ENCODE results near the gene ST8SIA4. TPM values are rescaled to one million over a fixed set of nuclear protein-coding genes. Genes with fewer than 3 reads are reported as not detected.
A peak's percentile ranks its signal among the peaks of the same experiment; 100 is the strongest.
"Not testable (repeated sequence)": the region's sequence is repeated elsewhere in the genome, so short reads cannot be mapped to it uniquely, and the experiment has no call there.

Gene ST8SIA4
- total RNA-seq, 1 donor from 2014 or later = 62.3 TPM

DNA sequence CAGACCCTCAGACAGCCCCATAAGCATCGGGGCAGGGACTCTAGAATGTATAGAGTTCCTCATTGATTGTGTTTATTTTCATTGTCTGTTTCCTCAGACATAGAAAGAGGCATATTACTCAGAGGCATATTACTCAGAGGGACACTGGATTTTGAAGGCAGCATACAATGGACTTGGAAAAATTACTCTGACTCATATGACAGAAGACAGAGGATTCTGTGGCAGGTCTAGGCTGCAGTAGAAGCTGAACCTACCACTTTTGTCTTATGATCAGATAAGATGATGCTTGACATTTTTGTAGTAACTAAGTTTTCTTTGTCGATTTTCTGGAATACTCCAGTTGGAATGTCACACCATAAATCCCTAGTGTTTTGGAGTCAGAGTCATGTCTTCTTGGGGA is 105.2 kb downstream of the ST8SIA4 start:
- intact Hi-C loops (cut with micrococcal nuclease) = no loop called here
- Mint-ChIP-seq H3K4me1 (no peaks in the 10 kb centered on the region), H3K27me3 (no peaks in the 10 kb centered on the region)

DNA sequence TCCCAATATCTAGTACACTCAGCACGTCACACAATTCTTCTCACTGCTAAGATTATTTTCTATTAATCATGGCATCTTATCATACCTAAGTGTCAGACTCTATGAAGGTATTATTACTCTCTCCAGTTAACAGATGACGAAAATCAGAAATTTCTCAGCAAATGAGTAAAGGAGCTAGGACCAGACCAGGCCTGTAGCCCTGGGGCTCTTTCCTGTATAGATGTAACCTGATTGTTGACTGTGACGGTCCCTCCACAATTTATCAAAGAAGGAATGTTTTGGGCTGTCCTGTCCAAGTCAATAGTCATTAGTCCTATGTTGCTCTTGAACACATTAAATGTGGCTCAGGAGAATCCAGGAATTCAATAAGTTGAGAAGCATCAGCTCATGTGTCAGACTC is 106.2 kb downstream of the ST8SIA4 start:
- intact Hi-C loops (cut with micrococcal nuclease) = no loop called here
- H3K27me3 Mint-ChIP-seq = no peaks in the 10 kb centered on the region
- no peaks in the 10 kb centered on the region for H3K4me1 Mint-ChIP-seq
- H3K4me3 Mint-ChIP-seq = no peak overlapping the region
- H3K9me3 Mint-ChIP-seq = peaks cover 29% of the 10 kb centered on the region
- H3K36me3 Mint-ChIP-seq (ENCODE audit: low read depth) = peaks cover 8% of the 10 kb centered on the region
- no peak for DNase-seq
- no peak overlapping the region for H3K27ac Mint-ChIP-seq

More for the DNA sequence above, 105.2 kb downstream of the ST8SIA4 start:
- no peak overlapping the region for H3K27ac Mint-ChIP-seq
- H3K36me3 Mint-ChIP-seq (ENCODE audit: low read depth) = peaks cover 12% of the 10 kb centered on the region
- no peak overlapping the region for H3K4me3 Mint-ChIP-seq
- DNase-seq = no peak
- H3K9me3 Mint-ChIP-seq = peaks cover 32% of the 10 kb centered on the region

GRCh38 chr5:100794844-100795243 is 108.2 kb downstream of the ST8SIA4 start:
- peaks cover 25% of the 10 kb centered on the region for H3K9me3 Mint-ChIP-seq
- DNase-seq = no peak
- peaks cover 8% of the 10 kb centered on the region for H3K4me1 Mint-ChIP-seq
- H3K4me3 Mint-ChIP-seq = no peak overlapping the region
- peaks cover 4% of the 10 kb centered on the region for H3K36me3 Mint-ChIP-seq (ENCODE audit: low read depth)
- no peak overlapping the region for H3K27ac Mint-ChIP-seq
- H3K27me3 Mint-ChIP-seq = peaks cover 3% of the 10 kb centered on the region
- intact Hi-C loops (cut with micrococcal nuclease) = no loop called here

- Mint-ChIP-seq H3K27me3 (peaks cover 3% of the 10 kb centered on the region), H3K9me3 (peaks cover 25% of the 10 kb centered on the region), H3K36me3 (ENCODE audit: low read depth) (peaks cover 4% of the 10 kb centered on the region), H3K4me1 (peaks cover 12% of the 10 kb centered on the region), H3K4me3 (no peak overlapping the region), H3K27ac (no peak overlapping the region)
- DNase-seq = no peak
- intact Hi-C loops (cut with micrococcal nuclease) = no loop called here
These were observed 108.9 kb downstream of the ST8SIA4 start for GRCh38 chr5:100794218-100794617.

GRCh38 chr5:100792781-100793180 is 110.3 kb downstream of the ST8SIA4 start:
- H3K4me3 Mint-ChIP-seq = no peak overlapping the region

GRCh38 chr5:100791391-100791790 is 111.7 kb downstream of the ST8SIA4 start:
- no peak overlapping the region for H3K4me3 Mint-ChIP-seq
- peaks cover 24% of the 10 kb centered on the region for H3K9me3 Mint-ChIP-seq
- peaks cover 4% of the 10 kb centered on the region for H3K36me3 Mint-ChIP-seq (ENCODE audit: low read depth)
- DNase-seq = no peak
- intact Hi-C loops (cut with micrococcal nuclease) = no loop called here
- H3K27ac Mint-ChIP-seq = no peak overlapping the region
- peaks cover 19% of the 10 kb centered on the region for H3K4me1 Mint-ChIP-seq
- peaks cover 3% of the 10 kb centered on the region for H3K27me3 Mint-ChIP-seq

More at GRCh38 chr5:100792781-100793180, 110.3 kb downstream of the ST8SIA4 start:
- H3K9me3 Mint-ChIP-seq = peaks cover 20% of the 10 kb centered on the region
- H3K27me3 Mint-ChIP-seq = peaks cover 3% of the 10 kb centered on the region
- intact Hi-C loops (cut with micrococcal nuclease) = no loop called here
- H3K36me3 Mint-ChIP-seq (ENCODE audit: low read depth) = peaks cover 4% of the 10 kb centered on the region
- no peak overlapping the region for H3K27ac Mint-ChIP-seq
- H3K4me1 Mint-ChIP-seq = peaks cover 19% of the 10 kb centered on the region
- no peak for DNase-seq

GRCh38 chr5:100790951-100791350 is 112.1 kb downstream of the ST8SIA4 start:
- Mint-ChIP-seq H3K9me3 (peaks cover 20% of the 10 kb centered on the region), H3K27me3 (peaks cover 3% of the 10 kb centered on the region), H3K27ac (no peak overlapping the region), H3K36me3 (ENCODE audit: low read depth) (peaks cover 4% of the 10 kb centered on the region), H3K4me3 (no peak overlapping the region), H3K4me1 (peaks cover 19% of the 10 kb centered on the region)
- intact Hi-C loops (cut with micrococcal nuclease) = no loop called here
- DNase-seq = no peak

- H3K4me3 Mint-ChIP-seq = no peak overlapping the region
- peaks cover 4% of the 10 kb centered on the region for H3K36me3 Mint-ChIP-seq (ENCODE audit: low read depth)
- DNase-seq = no peak
- intact Hi-C loops (cut with micrococcal nuclease) = no loop called here
- peak overlapping the region; percentile 23 for H3K27ac Mint-ChIP-seq
- peaks cover 17% of the 10 kb centered on the region for H3K9me3 Mint-ChIP-seq
- peaks cover 3% of the 10 kb centered on the region for H3K27me3 Mint-ChIP-seq
- H3K4me1 Mint-ChIP-seq = peaks cover 19% of the 10 kb centered on the region
These were observed 112.9 kb downstream of the ST8SIA4 start for GRCh38 chr5:100790170-100790665.

- Mint-ChIP-seq H3K4me3 (no peak overlapping the region), H3K27me3 (peaks cover 3% of the 10 kb centered on the region), H3K27ac (peak overlapping the region; percentile 2), H3K36me3 (ENCODE audit: low read depth) (peaks cover 4% of the 10 kb centered on the region), H3K4me1 (peaks cover 19% of the 10 kb centered on the region), H3K9me3 (peaks cover 20% of the 10 kb centered on the region)
- intact Hi-C loops (cut with micrococcal nuclease) = no loop called here
- DNase-seq = no peak
These were observed 113.4 kb downstream of the ST8SIA4 start for GRCh38 chr5:100789694-100790093.

DNA sequence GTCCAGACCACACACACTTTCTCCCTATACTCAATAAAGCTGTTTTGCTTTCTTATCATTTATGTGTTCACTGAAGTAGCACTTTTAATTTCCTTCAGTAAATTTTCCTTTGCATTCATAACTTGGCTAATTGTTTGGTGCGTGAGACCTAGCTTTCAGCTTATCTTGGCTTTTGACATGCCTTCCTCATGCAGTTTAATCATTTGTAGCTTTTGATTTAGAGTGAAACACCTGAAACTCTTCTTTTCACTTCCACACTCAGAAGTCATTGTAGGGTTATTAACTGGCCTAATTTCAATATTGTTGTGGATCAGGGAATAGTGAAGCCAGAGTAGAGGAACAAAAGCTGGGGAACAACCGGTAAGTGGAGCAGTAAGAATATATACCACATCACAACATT is 114.7 kb downstream of the ST8SIA4 start:
- Mint-ChIP-seq H3K27ac (no peak overlapping the region), H3K4me3 (no peak overlapping the region), H3K27me3 (peaks cover 3% of the 10 kb centered on the region), H3K9me3 (peaks cover 28% of the 10 kb centered on the region), H3K4me1 (peaks cover 19% of the 10 kb centered on the region), H3K36me3 (ENCODE audit: low read depth) (peaks cover 3% of the 10 kb centered on the region)
- intact Hi-C loops (cut with micrococcal nuclease) = no loop called here
- DNase-seq = no peak

- Mint-ChIP-seq H3K4me1 (peaks cover 19% of the 10 kb centered on the region), H3K9me3 (peaks cover 22% of the 10 kb centered on the region), H3K27ac (no peak overlapping the region), H3K36me3 (ENCODE audit: low read depth) (peaks cover 3% of the 10 kb centered on the region), H3K4me3 (no peak overlapping the region), H3K27me3 (peaks cover 3% of the 10 kb centered on the region)
- DNase-seq = no peak
- intact Hi-C loops (cut with micrococcal nuclease) = no loop called here
These were observed 115.4 kb downstream of the ST8SIA4 start for GRCh38 chr5:100787648-100788047.

DNA sequence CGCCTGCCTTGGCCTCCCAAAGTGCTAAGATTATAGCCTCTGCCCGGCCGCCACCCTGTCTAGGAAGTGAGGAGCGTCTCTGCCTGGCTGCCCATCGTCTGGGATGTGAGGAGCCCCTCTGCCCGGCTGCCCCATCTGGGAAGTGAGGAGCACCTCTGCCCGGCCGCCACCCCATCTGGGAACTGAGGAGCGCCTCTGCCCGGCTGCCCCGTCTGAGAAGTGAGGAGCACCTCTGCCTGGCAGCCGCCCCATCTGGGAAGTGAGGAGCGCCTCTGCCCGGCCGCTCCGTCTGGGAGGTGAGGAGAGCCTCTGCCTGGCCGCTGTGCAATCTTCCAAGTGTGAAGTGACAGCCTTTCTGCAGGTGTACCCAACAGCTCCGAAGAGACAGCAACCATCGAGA is 117.5 kb downstream of the ST8SIA4 start:
- intact Hi-C loops (cut with micrococcal nuclease); H3K36me3 Mint-ChIP-seq (ENCODE audit: low read depth); H3K27me3 Mint-ChIP-seq; H3K4me3 Mint-ChIP-seq; H3K27ac Mint-ChIP-seq; DNase-seq: not testable (repeated sequence)
- peaks cover 27% of the 10 kb centered on the region for H3K4me1 Mint-ChIP-seq
- peaks cover 27% of the 10 kb centered on the region for H3K9me3 Mint-ChIP-seq

- no peak for DNase-seq
- Mint-ChIP-seq H3K27ac (peak overlapping the region; percentile 96), H3K4me3 (peak overlapping the region; percentile 79), H3K4me1 (peaks cover 41% of the 10 kb centered on the region), H3K27me3 (no peaks in the 10 kb centered on the region), H3K36me3 (ENCODE audit: low read depth) (peaks cover 2% of the 10 kb centered on the region), H3K9me3 (peaks cover 20% of the 10 kb centered on the region)
- intact Hi-C loops (cut with micrococcal nuclease) = loop anchor here (1.0 kb wide), 6 partner anchors 47 to 123 kb away; partner anchors contain the start of gene ST8SIA4
These were observed 122.7 kb downstream of the ST8SIA4 start for GRCh38 chr5:100780376-100780870.

GRCh38 chr5:100779669-100780375 is 123.3 kb downstream of the ST8SIA4 start:
- H3K27me3 Mint-ChIP-seq = no peaks in the 10 kb centered on the region
- peak overlapping the region; percentile 79 for H3K4me3 Mint-ChIP-seq
- intact Hi-C loops (cut with micrococcal nuclease) = loop anchor here (1.0 to 10.0 kb wide), 7 partner anchors 47 to 245 kb away; partner anchors contain the start of genes FAM174A and ST8SIA4
- peak; percentile 66 for DNase-seq
- H3K27ac Mint-ChIP-seq = peak overlapping the region; percentile 96
- peaks cover 17% of the 10 kb centered on the region for H3K9me3 Mint-ChIP-seq
- peaks cover 2% of the 10 kb centered on the region for H3K36me3 Mint-ChIP-seq (ENCODE audit: low read depth)
- H3K4me1 Mint-ChIP-seq = peaks cover 46% of the 10 kb centered on the region

Measured in activated CD4-positive, alpha-beta T cell treated with anti-CD3 and anti-CD28 coated beads, Interleukin-2, amount 10 ng/mL, durations not matched to agents 24 days and 14 days (primary cell).